ENCODE measurements around the gene SLMAP.

GRCh38 chr3:57826245-57826951 is 70.3 kb downstream of the SLMAP start:
- no peak; the same call in 1 of the 2 replicates for TF ChIP-seq CTCF (IDR thresholded peaks at IDR 0.05)
- TF ChIP-seq REST (IDR thresholded peaks at IDR 0.05; ENCODE audit: insufficient read depth in 1 of 2, low read depth in 2 of 2, low read length in 1 of 2): no peak
- no peak for TF ChIP-seq POLR2AphosphoS5 (IDR thresholded peaks at IDR 0.05; ENCODE audit: low read depth, low read length)
